ENCODE measurements around the gene FIBIN. TPM values are rescaled to one million over a fixed set of nuclear protein-coding genes. Genes with fewer than 3 reads are reported as not detected.

The FIBIN gene
- total RNA-seq, 2 donors from 2014 or later: not detected

DNA sequence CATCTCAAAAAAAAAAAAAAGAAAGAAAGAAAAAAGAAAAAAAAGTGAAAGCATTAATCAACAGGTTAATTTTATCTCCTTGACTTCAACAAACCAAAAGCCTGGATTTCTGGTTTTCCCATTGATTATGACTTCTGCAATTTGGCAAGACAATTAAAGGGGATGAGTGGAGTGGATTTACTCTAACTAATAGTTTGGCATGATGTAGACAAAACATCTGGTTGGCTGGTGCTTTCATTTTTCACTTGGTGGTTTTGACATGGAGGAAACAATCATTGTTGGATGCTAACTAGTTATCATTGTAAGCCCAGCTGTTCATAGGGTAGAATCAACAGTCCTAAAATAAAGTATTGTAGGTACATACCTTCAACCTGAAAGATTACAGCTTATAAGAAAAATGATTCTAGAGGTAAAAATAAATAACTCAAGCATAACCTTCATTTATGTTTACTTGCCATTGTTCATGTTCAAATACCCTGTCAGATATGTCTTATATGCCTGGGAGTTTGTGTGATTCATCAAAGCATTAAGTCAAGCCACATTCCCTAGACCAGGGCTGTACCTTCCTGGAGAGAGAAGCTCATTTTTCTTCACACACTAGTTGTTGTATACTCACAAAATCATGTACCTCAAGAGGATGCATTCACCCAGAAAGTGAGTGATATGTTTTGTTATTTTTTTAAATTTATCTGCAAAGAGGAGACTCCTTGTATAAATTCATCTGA lies 15.1 kb downstream of the FIBIN start:
- DNase-seq: no peak
- Histone ChIP-seq H3K4me1 (ENCODE audit: control insufficient read depth, insufficient read depth, low read length) (peaks cover 7% of the 10 kb centered on the region), H3K9ac (ENCODE audit: extremely low read depth, low read length, poor library complexity, severe bottlenecking) (no peak overlapping the region), H3K9me3 (ENCODE audit: control insufficient read depth, low read length) (no peaks in the 10 kb centered on the region), H3K4me3 (ENCODE audit: low read length) (no peak overlapping the region), H3K27ac (ENCODE audit: low read depth, low read length) (no peak overlapping the region), H3K27me3 (ENCODE audit: control insufficient read depth, insufficient read depth, low read length, poor library complexity, severe bottlenecking) (no peaks in the 10 kb centered on the region), H3K36me3 (ENCODE audit: control insufficient read depth, insufficient read depth, low read length) (no peaks in the 10 kb centered on the region)
- H3K27ac Mint-ChIP-seq: no peak overlapping the region
- peaks cover 20% of the 10 kb centered on the region for H3K4me1 Mint-ChIP-seq
- no peaks in the 10 kb centered on the region for H3K27me3 Mint-ChIP-seq (ENCODE audit: insufficient read depth)
- no peaks in the 10 kb centered on the region for H3K9me3 Mint-ChIP-seq
- no peaks in the 10 kb centered on the region for H3K36me3 Mint-ChIP-seq (ENCODE audit: low read depth)
- TF ChIP-seq, protein P1, sequence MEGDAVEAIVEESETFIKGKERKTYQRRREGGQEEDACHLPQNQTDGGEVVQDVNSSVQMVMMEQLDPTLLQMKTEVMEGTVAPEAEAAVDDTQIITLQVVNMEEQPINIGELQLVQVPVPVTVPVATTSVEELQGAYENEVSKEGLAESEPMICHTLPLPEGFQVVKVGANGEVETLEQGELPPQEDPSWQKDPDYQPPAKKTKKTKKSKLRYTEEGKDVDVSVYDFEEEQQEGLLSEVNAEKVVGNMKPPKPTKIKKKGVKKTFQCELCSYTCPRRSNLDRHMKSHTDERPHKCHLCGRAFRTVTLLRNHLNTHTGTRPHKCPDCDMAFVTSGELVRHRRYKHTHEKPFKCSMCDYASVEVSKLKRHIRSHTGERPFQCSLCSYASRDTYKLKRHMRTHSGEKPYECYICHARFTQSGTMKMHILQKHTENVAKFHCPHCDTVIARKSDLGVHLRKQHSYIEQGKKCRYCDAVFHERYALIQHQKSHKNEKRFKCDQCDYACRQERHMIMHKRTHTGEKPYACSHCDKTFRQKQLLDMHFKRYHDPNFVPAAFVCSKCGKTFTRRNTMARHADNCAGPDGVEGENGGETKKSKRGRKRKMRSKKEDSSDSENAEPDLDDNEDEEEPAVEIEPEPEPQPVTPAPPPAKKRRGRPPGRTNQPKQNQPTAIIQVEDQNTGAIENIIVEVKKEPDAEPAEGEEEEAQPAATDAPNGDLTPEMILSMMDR (conservative IDR thresholded peaks at IDR 0.05): no peak
- no peak overlapping the region for H3K4me3 Mint-ChIP-seq

DNA sequence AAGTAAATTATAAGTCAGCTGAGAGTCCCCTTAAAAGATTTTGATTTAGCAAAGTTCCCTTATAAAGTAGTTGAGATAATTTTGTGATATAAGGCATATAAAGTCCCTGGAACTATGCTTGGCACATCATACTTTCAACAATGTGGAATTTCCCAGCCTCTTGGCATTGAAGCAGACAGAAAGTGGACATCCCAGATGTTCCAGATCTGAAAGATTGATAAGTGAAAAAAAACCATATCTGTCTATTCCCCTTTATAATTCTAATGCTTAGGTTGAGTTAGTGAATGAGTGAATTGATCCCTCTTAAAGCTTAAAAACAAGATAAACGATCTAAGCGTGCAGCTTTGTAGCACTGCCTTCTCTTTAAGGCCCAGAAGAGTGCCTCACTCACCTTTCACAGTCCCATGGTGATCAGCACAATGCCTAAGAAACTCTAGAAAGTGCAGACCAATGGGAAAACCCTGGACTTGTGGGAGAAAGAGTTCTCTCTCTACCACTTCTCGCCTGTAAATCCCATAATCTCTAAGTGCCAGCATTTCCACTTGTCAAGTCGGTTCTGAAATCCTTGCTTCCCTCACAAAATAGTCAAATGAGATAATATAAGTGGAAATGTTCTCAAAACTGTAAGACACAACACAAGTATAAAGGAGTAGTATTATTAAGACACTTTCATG lies 17.8 kb downstream of the FIBIN start:
- H3K9ac ChIP-seq (ENCODE audit: extremely low read depth, low read length, poor library complexity, severe bottlenecking): no peak overlapping the region
- Mint-ChIP-seq H3K4me1 (peaks cover 24% of the 10 kb centered on the region), H3K36me3 (ENCODE audit: low read depth) (no peaks in the 10 kb centered on the region), H3K9me3 (no peaks in the 10 kb centered on the region), H3K27me3 (ENCODE audit: insufficient read depth) (no peaks in the 10 kb centered on the region), H3K27ac (peak overlapping the region; percentile 4), H3K4me3 (no peak overlapping the region)
- no peaks in the 10 kb centered on the region for H3K27me3 ChIP-seq (ENCODE audit: control insufficient read depth, insufficient read depth, low read length, poor library complexity, severe bottlenecking)
- H3K27ac ChIP-seq (ENCODE audit: low read depth, low read length): peak overlapping the region; percentile 81
- DNase-seq: no peak
- H3K9me3 ChIP-seq (ENCODE audit: control insufficient read depth, low read length): no peaks in the 10 kb centered on the region
- peaks cover 7% of the 10 kb centered on the region for H3K4me1 ChIP-seq (ENCODE audit: control insufficient read depth, insufficient read depth, low read length)
- WGBS, 2 experiments (ENCODE audit: insufficient coverage in 1 of 2, insufficient read length in 1 of 2): 96 to 100% methylated on average over 2 to 4 of the region's 4 CpGs
- no peak overlapping the region for H3K4me3 ChIP-seq (ENCODE audit: low read length)
- TF ChIP-seq, protein P1 (conservative IDR thresholded peaks at IDR 0.05): no peak
- H3K36me3 ChIP-seq (ENCODE audit: control insufficient read depth, insufficient read depth, low read length): no peaks in the 10 kb centered on the region

DNA sequence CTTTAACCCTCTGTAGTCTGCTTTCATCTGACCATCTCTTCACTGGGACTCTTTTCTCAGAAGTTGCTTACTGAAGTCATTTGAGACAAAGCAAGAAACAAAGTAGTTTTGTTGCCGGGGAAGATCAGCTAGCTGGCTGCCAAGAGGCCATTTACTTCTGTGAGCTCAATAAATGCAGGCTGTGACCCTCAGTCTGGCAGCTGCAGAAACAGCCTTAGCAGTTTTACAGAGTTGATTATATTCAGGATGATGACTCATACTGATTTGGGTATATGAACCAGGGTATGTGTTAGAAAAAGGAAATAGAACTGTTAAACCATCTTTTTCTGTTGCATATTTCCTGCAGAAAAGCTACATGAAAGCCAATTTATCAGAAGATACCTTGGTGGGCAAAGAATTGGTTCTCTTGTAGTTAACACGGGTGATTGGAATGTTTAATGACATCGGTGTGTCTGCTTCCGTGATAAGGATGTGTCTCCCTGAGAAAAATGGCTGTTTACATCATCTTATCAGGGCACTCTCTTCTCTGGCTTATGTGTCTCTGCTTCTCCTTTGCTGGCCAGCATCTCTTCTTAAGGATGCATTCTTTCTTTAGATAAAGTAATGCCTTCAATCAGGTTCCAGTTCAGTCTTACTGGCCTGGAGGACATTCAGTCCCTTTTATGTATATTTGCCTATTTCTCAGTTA lies 18.5 kb downstream of the FIBIN start:
- DNase-seq: no peak
- H3K4me1 Mint-ChIP-seq: peaks cover 24% of the 10 kb centered on the region
- Histone ChIP-seq H3K27ac (ENCODE audit: low read depth, low read length) (peak overlapping the region; percentile 81), H3K4me1 (ENCODE audit: control insufficient read depth, insufficient read depth, low read length) (peaks cover 7% of the 10 kb centered on the region), H3K9ac (ENCODE audit: extremely low read depth, low read length, poor library complexity, severe bottlenecking) (no peak overlapping the region), H3K4me3 (ENCODE audit: low read length) (no peak overlapping the region), H3K36me3 (ENCODE audit: control insufficient read depth, insufficient read depth, low read length) (no peaks in the 10 kb centered on the region), H3K9me3 (ENCODE audit: control insufficient read depth, low read length) (no peaks in the 10 kb centered on the region), H3K27me3 (ENCODE audit: control insufficient read depth, insufficient read depth, low read length, poor library complexity, severe bottlenecking) (no peaks in the 10 kb centered on the region)
- H3K27me3 Mint-ChIP-seq (ENCODE audit: insufficient read depth): no peaks in the 10 kb centered on the region
- peak overlapping the region; percentile 4 for H3K27ac Mint-ChIP-seq
- WGBS, 2 experiments (ENCODE audit: insufficient coverage in 1 of 2, insufficient read length in 1 of 2): 87 to 92% methylated on average over 4 of the region's 4 CpGs
- TF ChIP-seq, protein P1 (conservative IDR thresholded peaks at IDR 0.05): no peak
- H3K9me3 Mint-ChIP-seq: no peaks in the 10 kb centered on the region
- H3K4me3 Mint-ChIP-seq: no peak overlapping the region
- no peaks in the 10 kb centered on the region for H3K36me3 Mint-ChIP-seq (ENCODE audit: low read depth)

Measured in endodermal cell (in vitro differentiated cells).